NCI-H526 (cell line): Measurements from ENCODE around the gene TOP2B.

Experiments used
- DNase-seq, 2 experiments: peaks; one replicate each; lab custom pipeline; 2025; lab: John Stamatoyannopoulos, UW

TOP2B gene

GRCh38 chr3:25664812-25665314 is at the start of gene TOP2B:
Gene TOP2B, minus strand, starts transcription at chr3:25664907. Its CDS starts 610 bp downstream, at chr3:25664297.
- DNase-seq, result peak; percentile 90 to 95

GRCh38 chr3:25713341-25713985 is 48.8 kb upstream of the TOP2B start:
- peak in 1 of 2 experiments; percentile 14 for DNase-seq

- no peak for DNase-seq
These were observed 46.4 kb upstream of the TOP2B start for GRCh38 chr3:25711090-25711489.

GRCh38 chr3:25708036-25708435 is 43.3 kb upstream of the TOP2B start:
- DNase-seq, result no peak

GRCh38 chr3:25707268-25707926 is 42.7 kb upstream of the TOP2B start:
- no peak for DNase-seq

- DNase-seq, result no peak
These were observed 41.5 kb upstream of the TOP2B start for GRCh38 chr3:25706213-25706612.

- no peak for DNase-seq
These were observed 32.8 kb upstream of the TOP2B start for GRCh38 chr3:25697553-25697952.

- DNase-seq, result no peak
These were observed 31.2 kb upstream of the TOP2B start for GRCh38 chr3:25695731-25696420.

- no peak for DNase-seq
These were observed 28.5 kb upstream of the TOP2B start for GRCh38 chr3:25693238-25693637.

- DNase-seq, result no peak
These were observed 27.6 kb upstream of the TOP2B start for GRCh38 chr3:25692341-25692740.

- no peak for DNase-seq
These were observed 26.2 kb upstream of the TOP2B start for GRCh38 chr3:25690768-25691533.

GRCh38 chr3:25689226-25689625 is 24.5 kb upstream of the TOP2B start:
- no peak for DNase-seq

GRCh38 chr3:25687742-25688141 is 23.0 kb upstream of the TOP2B start:
- no peak for DNase-seq

- no peak for DNase-seq
These were observed 22.1 kb upstream of the TOP2B start for GRCh38 chr3:25686766-25687165.

GRCh38 chr3:25683882-25684281 is 19.2 kb upstream of the TOP2B start:
- no peak for DNase-seq

GRCh38 chr3:25683410-25683809 is 18.7 kb upstream of the TOP2B start:
- no peak for DNase-seq

GRCh38 chr3:25679642-25680302 is 15.1 kb upstream of the TOP2B start:
- no peak for DNase-seq

GRCh38 chr3:25679166-25679565 is 14.5 kb upstream of the TOP2B start:
- no peak for DNase-seq

GRCh38 chr3:25678581-25678980 is 13.9 kb upstream of the TOP2B start:
- DNase-seq, result no peak

- DNase-seq, result no peak
These were observed 12.4 kb upstream of the TOP2B start for GRCh38 chr3:25677121-25677520.

GRCh38 chr3:25674670-25675069 is 10.0 kb upstream of the TOP2B start:
- DNase-seq, result no peak
